SK-N-DZ (cell line): ENCODE results near the gene CTBP2.

ENCODE experiments used
- DNase-seq: peaks from one replicate; pipeline ENCODE4 v3.0.0-alpha.2; 2015; ENCODE audit warnings: low spot score

The CTBP2 gene

DNA sequence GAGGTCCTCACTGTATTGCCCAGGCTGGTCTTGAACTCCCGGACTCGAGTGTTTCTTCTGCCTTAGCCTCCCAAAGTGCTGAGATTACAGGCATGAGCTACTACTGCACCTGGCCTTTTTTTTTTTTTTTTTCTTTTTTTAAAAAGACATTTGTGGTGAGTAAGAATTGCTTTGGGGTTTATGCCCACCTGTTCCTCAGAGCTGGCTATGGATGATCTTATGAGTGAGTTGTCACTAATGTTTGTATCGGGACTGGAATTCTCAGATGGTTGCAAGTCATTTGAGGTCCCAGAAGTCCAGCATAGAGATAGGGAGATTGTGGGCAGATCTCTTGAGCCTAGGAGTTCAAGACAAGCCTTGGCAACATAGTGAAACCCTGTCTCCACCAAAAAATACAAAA, 183.2 kb downstream of the CTBP2 start:
- DNase-seq: no peak

- DNase-seq: no peak
These were observed 184.3 kb downstream of the CTBP2 start for GRCh38 chr10:124975977-124976514.

DNA sequence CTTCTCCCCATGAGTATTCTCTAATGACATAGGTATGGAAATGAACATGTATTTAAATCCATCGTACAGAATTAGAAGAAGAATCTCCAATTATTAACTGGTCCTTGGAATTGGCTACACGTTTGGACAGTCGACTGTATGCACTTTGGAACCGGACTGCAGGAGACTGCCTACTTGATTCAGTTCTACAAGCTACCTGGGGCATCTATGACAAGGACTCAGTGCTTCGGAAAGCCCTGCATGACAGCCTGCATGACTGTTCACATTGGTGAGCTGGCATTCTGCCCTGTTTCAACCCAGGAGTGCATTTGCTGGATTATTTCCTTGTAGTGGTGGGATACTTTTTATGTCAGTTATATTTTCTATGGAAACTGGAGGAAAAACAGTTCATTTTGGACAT, 186.2 kb downstream of the CTBP2 start:
- no peak for DNase-seq

- DNase-seq: no peak
These were observed 187.7 kb downstream of the CTBP2 start for GRCh38 chr10:124972637-124973036.

- DNase-seq: no peak
These were observed 189.1 kb downstream of the CTBP2 start for GRCh38 chr10:124971276-124971675.

DNA sequence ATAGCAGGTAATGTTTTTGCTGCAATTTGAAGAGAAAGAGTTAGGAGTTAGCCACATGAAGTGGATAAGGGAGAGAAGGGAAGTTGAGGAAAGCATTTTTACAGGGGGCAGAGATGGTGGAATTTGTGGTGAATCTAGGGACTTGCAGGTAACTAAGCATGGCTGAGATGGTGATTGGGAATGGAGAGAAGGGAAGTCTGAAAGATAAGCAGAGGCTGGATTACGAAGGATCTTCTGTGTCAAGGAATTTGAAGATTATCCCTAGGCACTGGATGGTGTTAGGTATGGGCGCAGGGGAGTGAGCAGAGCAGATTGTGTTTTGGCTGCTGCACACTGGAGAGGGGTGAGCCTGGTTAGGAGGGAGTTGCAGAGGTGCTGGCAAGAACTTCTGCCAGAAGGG, 193.1 kb downstream of the CTBP2 start:
- DNase-seq: no peak

- DNase-seq: no peak
These were observed 194.4 kb downstream of the CTBP2 start for GRCh38 chr10:124966008-124966407.

GRCh38 chr10:124963866-124964720, 196.3 kb downstream of the CTBP2 start:
- no peak for DNase-seq

- DNase-seq: no peak
These were observed 197.9 kb downstream of the CTBP2 start for GRCh38 chr10:124962421-124962820.

DNA sequence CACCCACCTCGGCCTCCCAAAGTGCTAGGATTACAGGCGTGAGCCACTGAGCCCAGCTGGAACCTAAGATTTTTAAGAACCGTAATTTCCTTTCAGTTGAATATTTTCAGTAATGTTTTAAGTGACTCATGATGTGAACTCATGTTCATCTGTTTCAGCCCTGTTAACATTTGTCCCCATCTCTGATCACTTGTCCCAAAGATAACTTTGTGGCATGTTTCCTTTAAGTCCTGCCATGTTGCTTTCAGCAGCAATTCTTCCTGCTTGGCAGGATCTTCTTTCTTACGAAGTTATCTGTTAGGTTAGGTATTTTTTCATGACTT, 199.2 kb downstream of the CTBP2 start:
- DNase-seq: no peak

GRCh38 chr10:124959564-124959963, 200.8 kb downstream of the CTBP2 start:
- DNase-seq: no peak

DNA sequence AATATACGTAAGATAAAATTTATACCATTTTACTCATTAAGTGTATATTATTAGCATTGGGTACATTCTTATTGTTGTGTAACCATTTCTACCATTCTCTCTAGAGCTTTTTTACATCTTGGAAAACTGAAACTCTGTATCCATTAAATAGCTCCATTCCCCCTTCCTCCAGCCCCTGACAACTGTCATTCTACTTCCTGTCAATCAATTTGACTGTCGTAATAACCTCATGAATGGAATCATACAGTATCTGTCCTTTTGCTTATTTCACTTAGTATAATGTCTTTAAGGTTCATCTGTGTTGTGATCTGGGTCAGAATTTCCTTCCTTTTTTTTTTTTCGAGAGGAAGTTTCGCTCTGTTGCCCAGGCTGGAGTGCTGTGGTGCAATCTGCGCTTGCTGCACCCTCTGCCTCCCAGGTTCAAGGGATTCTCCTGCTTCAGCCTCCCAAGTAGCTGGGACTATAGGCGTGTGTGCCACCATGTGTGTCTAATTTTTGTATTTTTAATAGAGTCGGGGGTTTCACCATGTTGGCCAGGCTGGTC, 202.9 kb downstream of the CTBP2 start:
- no peak for DNase-seq

GRCh38 chr10:124956764-124957163, 203.6 kb downstream of the CTBP2 start:
- no peak for DNase-seq

GRCh38 chr10:124955868-124956267, 204.5 kb downstream of the CTBP2 start:
- no peak for DNase-seq

- no peak for DNase-seq
These were observed 205.1 kb downstream of the CTBP2 start for GRCh38 chr10:124955243-124955642.

DNA sequence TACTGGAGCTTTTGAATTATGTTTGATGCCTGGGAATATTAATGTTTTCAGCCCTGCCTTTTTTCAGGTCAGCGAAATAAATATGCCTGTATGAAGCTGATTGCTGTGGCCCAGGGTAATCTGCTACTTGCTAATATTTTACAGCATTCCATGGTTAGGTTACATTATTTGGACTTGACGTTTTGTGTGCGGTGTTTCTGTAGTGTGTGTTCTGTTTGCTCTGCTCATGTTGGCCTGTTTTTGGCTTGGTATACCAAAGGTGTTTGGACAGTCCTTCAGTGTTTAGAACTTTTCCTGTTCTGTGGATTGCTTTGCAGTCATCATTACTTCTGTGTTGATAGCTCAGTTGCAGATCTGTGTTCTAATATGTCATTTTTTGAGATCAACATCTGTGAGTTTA, 206.9 kb downstream of the CTBP2 start:
- DNase-seq: no peak

- no peak for DNase-seq
These were observed 208.2 kb downstream of the CTBP2 start for GRCh38 chr10:124952123-124952522.

GRCh38 chr10:124949543-124949942, 210.8 kb downstream of the CTBP2 start:
- DNase-seq: no peak

DNA sequence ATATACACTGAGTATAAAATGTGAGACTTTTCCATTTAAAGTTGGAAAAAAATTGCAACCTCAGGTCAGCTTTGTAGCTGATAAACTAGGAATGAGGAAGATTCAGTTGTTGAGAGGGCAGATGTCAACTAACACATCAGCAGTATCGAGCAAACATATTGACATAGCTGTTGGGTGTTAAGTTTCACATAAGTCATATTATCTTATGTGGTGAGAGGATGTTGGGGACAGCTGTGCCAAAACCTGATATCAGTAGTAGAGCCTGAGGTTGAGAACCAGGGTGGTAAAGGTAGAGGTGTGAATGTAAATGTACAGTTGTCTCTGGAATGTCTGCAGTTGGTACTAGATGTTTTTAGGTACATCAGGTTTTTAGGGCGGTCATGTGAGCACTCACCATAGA, 213.4 kb downstream of the CTBP2 start:
- DNase-seq: no peak

GRCh38 chr10:124944982-124945381, 215.4 kb downstream of the CTBP2 start:
- DNase-seq: no peak

- DNase-seq: no peak
These were observed 216.9 kb downstream of the CTBP2 start for GRCh38 chr10:124943301-124944092.
